ENCODE measurements around the gene SBF2.

DNA sequence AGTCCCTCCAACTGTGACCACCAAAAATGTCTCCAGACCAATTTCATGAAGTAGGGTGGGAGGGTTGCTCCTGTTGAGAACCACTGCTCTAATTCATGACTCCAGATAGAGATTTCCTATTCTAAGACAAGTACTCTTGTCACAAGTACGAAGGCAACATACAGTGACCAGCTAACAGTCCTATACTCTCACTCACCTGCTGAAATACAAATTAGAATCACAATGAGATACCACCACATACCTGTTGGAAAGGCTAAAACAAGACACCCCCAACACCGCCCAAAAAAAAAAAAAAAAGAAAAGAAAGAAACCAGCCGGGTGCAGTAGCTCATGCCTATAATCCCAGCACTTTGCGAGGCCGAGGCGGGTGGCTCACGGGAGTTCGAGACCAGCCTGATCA, 319.6 kb downstream of the SBF2 start:
- TF ChIP-seq, protein P1, sequence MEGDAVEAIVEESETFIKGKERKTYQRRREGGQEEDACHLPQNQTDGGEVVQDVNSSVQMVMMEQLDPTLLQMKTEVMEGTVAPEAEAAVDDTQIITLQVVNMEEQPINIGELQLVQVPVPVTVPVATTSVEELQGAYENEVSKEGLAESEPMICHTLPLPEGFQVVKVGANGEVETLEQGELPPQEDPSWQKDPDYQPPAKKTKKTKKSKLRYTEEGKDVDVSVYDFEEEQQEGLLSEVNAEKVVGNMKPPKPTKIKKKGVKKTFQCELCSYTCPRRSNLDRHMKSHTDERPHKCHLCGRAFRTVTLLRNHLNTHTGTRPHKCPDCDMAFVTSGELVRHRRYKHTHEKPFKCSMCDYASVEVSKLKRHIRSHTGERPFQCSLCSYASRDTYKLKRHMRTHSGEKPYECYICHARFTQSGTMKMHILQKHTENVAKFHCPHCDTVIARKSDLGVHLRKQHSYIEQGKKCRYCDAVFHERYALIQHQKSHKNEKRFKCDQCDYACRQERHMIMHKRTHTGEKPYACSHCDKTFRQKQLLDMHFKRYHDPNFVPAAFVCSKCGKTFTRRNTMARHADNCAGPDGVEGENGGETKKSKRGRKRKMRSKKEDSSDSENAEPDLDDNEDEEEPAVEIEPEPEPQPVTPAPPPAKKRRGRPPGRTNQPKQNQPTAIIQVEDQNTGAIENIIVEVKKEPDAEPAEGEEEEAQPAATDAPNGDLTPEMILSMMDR (IDR thresholded peaks at IDR 0.05), result no peak
- TF ChIP-seq POLR2A (IDR thresholded peaks at IDR 0.05), result no peak
